ENCODE measurements around the gene TECTA. TPM values are rescaled to one million over a fixed set of nuclear protein-coding genes. Genes with fewer than 3 reads are reported as not detected.

TECTA gene
- total RNA-seq, 1 experiment from 2014 or later, result 1.1 TPM

DNA sequence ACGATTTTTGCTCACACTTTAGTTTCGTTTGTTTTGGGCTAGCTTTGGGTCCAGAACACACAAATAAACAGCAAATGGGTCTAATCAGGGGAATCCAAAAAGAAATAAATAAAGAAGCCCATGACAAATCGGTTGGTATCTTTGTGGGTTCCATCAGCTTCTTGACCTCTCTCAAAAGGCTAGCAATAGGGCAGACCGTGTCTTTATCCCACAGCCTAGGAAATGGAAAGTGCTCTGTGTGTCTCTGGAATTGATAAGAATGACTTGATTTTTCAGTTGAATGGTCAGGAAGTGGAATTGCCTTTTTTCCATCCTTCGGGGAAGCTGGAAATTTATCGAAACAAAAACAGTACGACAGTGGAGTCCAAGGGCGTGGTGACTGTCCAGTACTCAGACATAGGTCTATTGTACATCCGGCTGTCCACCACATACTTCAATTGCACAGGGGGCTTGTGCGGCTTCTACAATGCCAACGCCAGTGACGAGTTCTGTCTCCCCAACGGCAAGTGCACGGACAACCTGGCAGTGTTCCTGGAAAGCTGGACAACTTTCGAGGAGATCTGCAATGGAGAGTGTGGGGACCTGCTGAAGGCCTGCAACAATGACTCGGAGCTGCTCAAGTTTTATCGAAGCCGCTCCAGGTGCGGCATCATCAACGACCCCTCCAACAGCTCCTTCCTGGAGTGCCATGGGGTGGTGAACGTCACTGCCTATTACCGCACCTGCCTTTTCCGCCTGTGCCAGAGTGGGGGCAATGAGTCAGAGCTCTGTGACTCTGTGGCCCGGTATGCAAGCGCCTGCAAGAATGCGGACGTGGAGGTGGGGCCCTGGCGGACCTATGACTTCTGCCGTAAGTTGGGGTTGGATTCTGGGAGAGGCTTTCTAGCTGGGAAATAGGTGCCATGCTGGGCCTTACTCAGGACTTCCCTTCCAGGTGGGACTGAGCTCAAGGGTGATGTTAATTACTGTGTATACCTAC, 28.6 kb downstream of the TECTA start:
- no peaks in the 10 kb centered on the region for H3K4me1 ChIP-seq
- no peaks in the 10 kb centered on the region for H3K9me3 ChIP-seq (replicated peaks)
- no peaks in the 10 kb centered on the region for H3K36me3 ChIP-seq
- no peaks in the 10 kb centered on the region for H3K27me3 ChIP-seq
- no peak overlapping the region for H3K27ac ChIP-seq
- H3K4me3 ChIP-seq, result no peak overlapping the region
- DNase-seq, result no peak

DNA sequence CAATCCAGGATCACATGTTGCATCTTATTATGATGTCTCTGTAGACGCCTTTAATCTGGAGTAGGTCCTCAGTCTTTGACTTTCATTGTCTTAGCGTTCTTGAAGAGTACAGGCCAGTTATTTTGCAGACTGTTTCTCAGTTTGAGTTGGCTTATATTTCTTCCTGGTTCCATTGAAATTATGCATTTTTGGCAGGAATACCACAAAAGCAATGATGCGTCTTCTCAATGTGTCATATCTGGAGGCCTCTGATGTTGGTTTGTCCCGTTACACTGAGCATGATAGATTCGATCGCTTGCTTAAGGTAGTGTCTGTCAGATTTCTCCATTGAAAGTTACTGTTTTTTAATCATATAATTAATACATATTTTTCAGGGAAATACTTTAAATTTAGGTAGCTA, 30.6 kb downstream of the TECTA start:
- H3K27ac ChIP-seq, result no peak overlapping the region
- no peaks in the 10 kb centered on the region for H3K27me3 ChIP-seq
- DNase-seq, result no peak
- no peak overlapping the region for H3K4me3 ChIP-seq
- no peaks in the 10 kb centered on the region for H3K36me3 ChIP-seq
- no peaks in the 10 kb centered on the region for H3K4me1 ChIP-seq
- no peaks in the 10 kb centered on the region for H3K9me3 ChIP-seq (replicated peaks)

DNA sequence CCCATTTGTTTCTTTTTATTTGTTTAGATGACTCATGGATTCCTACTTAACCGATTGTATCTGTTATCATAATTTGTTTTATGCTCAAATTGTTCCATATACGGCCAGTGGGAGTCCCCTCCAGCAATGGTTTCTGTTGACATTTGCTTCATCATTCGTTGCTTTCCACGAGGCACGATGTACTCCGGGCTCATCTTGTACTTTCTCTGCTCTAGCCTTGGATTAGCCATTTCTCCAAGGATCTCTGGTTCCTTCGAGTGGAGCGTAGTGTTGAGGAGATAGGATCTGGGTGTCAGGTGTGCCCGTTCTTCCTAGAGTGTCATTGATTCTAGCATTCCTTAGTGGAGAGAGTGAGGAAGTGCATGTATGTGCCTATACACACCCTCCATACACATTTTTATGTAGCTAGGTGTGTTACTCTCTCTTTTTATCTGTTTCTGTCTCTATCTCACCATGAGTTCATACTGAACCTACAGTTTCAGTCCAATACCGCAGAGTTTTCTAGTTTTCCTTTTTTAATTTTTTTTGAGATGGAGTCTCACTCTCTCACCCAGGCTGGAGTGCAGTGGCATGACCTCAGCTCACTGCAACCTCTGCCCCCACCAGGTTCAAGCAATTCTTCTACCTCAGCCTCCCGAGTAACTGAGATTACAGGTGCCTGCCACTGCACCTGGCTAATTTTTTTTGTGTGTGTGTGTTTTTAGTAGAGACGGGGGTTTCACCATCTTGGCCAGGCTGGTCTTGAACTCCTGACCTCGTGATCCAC, 31.4 kb downstream of the TECTA start:
- Histone ChIP-seq H3K4me1 (no peaks in the 10 kb centered on the region), H3K4me3 (no peak overlapping the region), H3K27ac (no peak overlapping the region), H3K27me3 (no peaks in the 10 kb centered on the region), H3K36me3 (no peaks in the 10 kb centered on the region), H3K9me3 (replicated peaks) (no peaks in the 10 kb centered on the region)
- no peak for DNase-seq

DNA sequence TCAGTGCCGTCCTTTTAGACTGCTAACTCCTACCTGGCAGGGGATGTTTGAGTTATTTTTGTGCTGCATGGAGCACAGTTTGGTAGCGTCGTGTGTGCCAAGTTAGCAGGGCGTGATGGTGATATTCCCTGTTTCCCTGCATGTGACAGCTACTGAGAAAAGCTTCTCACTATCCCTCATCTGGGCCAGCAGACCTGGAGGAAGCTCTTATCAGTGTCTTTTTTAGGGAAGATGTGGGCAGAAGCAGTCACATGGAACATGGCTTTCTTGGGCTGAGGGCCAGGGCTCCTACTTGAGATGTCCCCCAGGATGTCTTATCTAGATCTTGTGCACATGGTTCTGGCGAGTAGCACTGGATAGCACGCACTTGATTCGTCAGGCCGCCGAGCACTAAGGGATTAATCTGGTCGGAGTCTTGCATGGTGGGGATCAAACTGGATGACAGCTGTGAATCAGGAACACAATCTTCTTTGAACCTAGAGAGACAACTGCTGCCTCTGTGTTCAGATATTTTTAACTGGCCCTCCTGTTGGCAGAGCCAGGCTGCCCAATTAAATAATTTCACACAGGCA, 33.8 kb downstream of the TECTA start:
- Histone ChIP-seq H3K9me3 (replicated peaks) (no peaks in the 10 kb centered on the region), H3K4me3 (no peak overlapping the region), H3K36me3 (no peaks in the 10 kb centered on the region), H3K4me1 (no peaks in the 10 kb centered on the region), H3K27ac (no peak overlapping the region), H3K27me3 (no peaks in the 10 kb centered on the region)
- peak; percentile 11 to 30 for DNase-seq

DNA sequence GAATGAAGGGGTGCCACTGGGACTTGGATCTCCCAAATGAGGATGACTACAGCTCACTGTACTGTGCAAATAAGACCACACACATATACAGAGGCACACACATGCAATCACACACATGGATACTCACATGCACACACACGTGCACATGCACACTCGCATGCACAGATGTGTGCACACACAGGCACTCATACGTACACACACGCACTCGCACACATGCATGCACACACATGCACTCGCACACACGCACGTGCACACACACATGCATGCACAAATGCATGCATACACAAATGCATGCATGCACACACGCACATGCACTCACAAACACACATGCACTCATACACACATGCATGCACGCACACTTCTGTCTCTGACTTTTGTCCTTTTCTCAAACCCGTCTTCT, 36.0 kb downstream of the TECTA start:
- Histone ChIP-seq H3K27me3 (no peaks in the 10 kb centered on the region), H3K36me3 (no peaks in the 10 kb centered on the region), H3K9me3 (replicated peaks) (no peaks in the 10 kb centered on the region), H3K4me1 (no peaks in the 10 kb centered on the region), H3K27ac (no peak overlapping the region), H3K4me3 (no peak overlapping the region)
- DNase-seq, result no peak

DNA sequence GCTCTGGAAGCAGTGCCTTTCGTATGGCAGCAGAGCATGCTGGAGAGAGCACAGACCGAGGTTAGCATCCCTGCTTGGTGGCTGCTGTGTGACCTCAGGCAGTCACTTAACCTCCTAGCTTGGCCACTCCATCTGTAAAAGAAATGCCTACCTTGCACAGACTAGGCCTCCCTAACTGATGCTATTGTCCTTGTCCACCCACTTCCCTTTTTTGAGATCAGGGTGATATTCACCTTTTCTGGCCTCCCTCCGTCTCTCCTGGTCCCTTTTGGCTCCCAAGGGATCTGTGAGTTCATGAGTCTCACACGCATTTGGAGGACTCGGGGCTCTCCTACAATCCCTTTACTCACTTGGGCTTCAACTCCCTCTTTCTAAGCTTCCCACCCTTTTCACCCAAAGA, 37.2 kb downstream of the TECTA start:
- no peaks in the 10 kb centered on the region for H3K27me3 ChIP-seq
- H3K4me3 ChIP-seq, result no peak overlapping the region
- H3K36me3 ChIP-seq, result no peaks in the 10 kb centered on the region
- H3K9me3 ChIP-seq (replicated peaks), result no peaks in the 10 kb centered on the region
- no peak for DNase-seq
- H3K4me1 ChIP-seq, result no peaks in the 10 kb centered on the region
- no peak overlapping the region for H3K27ac ChIP-seq

DNA sequence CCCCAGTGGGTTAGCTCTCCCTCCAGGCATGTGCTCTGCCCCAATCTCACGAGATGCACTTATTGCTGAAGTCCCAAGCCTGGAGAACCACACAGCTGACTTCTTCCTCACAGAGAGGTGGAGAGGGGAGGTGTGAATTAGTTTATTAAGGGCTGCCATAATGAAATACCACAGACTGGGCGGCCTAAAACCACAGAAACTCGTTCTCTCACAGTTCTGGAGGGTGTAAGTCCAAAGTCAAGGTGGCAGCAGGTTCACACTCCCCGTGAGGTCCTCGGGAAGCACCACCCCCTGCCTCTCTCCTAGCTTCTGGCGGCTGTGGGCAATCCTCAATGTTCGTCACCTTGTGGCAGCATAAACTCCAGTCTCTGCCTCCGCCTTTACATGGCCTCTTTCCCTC, 39.3 kb downstream of the TECTA start:
- Histone ChIP-seq H3K27ac (no peak overlapping the region), H3K9me3 (replicated peaks) (no peaks in the 10 kb centered on the region), H3K27me3 (no peaks in the 10 kb centered on the region), H3K4me3 (no peak overlapping the region), H3K36me3 (no peaks in the 10 kb centered on the region), H3K4me1 (no peaks in the 10 kb centered on the region)
- no peak for DNase-seq

DNA sequence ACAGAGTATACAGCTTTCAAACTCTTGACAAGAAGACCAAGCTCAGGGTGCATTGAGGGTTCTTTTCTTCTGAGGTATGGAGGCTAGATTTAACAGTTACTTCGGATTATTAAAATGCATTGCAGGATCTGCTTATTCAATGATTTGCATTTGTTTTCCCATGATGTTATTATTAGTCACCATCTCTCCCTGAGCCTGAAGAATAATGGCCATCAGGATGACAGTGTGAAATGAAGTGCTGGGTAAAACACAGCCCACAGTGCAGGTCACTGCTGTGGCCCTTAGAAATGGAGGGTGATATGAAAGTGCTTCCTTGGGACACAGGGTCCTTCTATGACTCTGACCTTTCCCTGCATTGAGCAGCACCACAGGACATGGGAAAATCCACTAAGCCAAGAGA, 40.0 kb downstream of the TECTA start:
- no peak overlapping the region for H3K4me3 ChIP-seq
- no peaks in the 10 kb centered on the region for H3K36me3 ChIP-seq
- no peak overlapping the region for H3K27ac ChIP-seq
- H3K27me3 ChIP-seq, result no peaks in the 10 kb centered on the region
- DNase-seq, result no peak
- H3K9me3 ChIP-seq (replicated peaks), result no peaks in the 10 kb centered on the region
- H3K4me1 ChIP-seq, result no peaks in the 10 kb centered on the region

DNA sequence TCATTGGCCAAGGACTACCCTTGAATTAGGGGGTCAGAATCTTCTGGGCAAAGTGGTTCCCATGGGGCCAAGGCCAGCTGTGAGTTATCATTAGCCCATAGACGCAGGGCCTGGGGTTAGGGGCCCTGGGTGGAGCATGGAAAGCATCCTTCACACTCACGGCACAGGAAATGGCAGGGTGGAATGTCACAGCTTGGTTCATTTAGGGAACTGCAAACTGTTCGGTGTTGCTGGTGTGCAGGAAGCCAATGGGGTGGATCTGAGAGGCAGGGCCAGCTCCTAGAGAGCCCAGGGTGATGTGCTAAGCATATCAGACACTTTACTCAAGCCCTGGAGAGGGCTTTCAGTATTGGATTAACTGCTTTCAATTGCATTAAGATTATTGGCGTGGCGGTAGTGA, 42.9 kb downstream of the TECTA start:
- no peaks in the 10 kb centered on the region for H3K9me3 ChIP-seq (replicated peaks)
- no peaks in the 10 kb centered on the region for H3K4me1 ChIP-seq
- H3K27ac ChIP-seq, result no peak overlapping the region
- no peak for DNase-seq
- no peaks in the 10 kb centered on the region for H3K27me3 ChIP-seq
- no peak overlapping the region for H3K4me3 ChIP-seq
- H3K36me3 ChIP-seq, result no peaks in the 10 kb centered on the region

DNA sequence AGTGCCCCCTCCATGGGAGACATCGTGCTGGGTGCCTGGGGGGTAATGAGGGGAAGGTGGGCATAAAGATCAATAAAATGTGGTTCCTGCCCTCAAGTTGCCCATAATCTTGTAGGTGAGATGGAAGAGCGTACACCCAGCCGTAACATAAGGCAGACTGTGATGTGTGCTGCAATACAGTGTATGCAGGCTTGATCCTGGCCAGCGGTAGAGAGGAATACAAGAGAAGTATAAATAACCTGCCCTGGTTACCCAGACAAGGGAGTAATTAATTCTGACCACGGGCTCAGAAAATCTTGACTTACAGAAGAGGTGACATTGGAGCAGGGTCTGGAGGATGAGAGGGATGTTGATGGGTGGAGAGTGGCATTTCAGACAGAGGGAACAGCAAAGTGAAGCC, 43.7 kb downstream of the TECTA start:
- Histone ChIP-seq H3K4me1 (no peaks in the 10 kb centered on the region), H3K36me3 (no peaks in the 10 kb centered on the region), H3K27ac (no peak overlapping the region), H3K9me3 (replicated peaks) (no peaks in the 10 kb centered on the region), H3K27me3 (no peaks in the 10 kb centered on the region), H3K4me3 (no peak overlapping the region)
- DNase-seq, result no peak

DNA sequence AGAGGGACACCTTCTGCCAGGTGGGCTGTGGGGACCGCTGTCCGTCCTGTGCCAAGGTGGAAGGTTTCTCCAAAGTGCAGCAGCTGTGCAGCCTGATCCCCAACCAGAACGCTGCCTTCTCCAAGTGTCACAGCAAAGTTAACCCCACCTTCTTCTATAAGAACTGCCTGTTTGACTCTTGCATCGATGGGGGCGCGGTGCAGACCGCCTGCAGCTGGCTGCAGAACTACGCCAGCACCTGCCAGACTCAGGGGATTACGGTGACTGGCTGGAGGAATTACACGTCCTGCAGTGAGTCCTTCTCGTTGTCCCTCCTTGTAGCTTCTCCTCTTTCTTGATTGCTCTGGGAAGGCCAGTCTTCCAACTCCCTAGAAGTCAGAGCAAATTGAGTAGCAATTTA, 44.8 kb downstream of the TECTA start:
- DNase-seq, result no peak

DNA sequence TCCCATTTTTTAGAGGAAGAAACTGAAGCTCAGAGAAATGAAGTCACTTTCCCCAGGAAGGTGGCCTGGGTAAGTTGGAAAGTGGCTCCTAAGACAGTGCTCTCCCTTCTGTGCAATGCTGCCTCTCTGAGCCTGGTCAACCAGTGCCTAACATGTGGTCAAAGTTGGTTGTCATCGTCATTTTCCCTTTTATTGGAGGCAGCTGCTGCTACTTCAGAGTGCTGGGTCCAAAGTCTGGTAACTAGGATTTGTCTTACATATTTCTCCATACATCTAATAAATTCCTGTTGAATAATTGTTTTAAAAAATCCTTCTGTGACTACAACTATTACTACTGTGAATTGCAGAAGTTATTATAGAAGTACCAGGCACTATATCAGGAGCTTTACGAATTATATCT, 48.1 kb downstream of the TECTA start:
- Histone ChIP-seq H3K27ac (no peak overlapping the region), H3K4me3 (no peak overlapping the region), H3K9me3 (replicated peaks) (no peaks in the 10 kb centered on the region), H3K36me3 (no peaks in the 10 kb centered on the region), H3K27me3 (no peaks in the 10 kb centered on the region), H3K4me1 (no peaks in the 10 kb centered on the region)
- no peak for DNase-seq

More for the DNA sequence above, 44.8 kb downstream of the TECTA start:
- Histone ChIP-seq H3K36me3 (no peaks in the 10 kb centered on the region), H3K4me1 (no peaks in the 10 kb centered on the region), H3K9me3 (replicated peaks) (no peaks in the 10 kb centered on the region), H3K4me3 (no peak overlapping the region), H3K27me3 (no peaks in the 10 kb centered on the region), H3K27ac (no peak overlapping the region)

DNA sequence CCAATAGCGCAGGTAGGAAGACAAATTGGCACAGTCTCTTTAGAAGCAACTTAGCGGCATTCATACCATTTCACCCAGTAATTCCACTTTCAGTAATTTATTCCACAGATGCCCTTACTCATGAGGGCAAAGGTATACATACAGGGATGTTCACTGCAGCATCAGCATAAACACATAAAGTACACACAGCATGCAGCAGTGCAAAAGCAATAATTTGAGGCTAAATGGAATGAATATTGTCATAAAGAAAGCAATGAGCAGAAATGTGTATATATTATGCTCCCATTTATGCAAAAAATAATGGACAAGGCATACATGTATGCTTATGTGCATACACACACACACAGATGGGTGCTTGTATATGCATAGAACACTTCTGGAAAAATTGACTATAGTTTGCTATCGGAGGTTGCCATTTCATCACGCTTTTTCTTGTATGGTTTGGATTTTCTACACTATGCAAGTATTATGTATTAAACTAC, 50.2 kb downstream of the TECTA start:
- Histone ChIP-seq H3K27ac (no peak overlapping the region), H3K36me3 (no peaks in the 10 kb centered on the region), H3K4me3 (no peak overlapping the region), H3K9me3 (replicated peaks) (no peaks in the 10 kb centered on the region), H3K4me1 (no peaks in the 10 kb centered on the region), H3K27me3 (no peaks in the 10 kb centered on the region)
- no peak for DNase-seq

DNA sequence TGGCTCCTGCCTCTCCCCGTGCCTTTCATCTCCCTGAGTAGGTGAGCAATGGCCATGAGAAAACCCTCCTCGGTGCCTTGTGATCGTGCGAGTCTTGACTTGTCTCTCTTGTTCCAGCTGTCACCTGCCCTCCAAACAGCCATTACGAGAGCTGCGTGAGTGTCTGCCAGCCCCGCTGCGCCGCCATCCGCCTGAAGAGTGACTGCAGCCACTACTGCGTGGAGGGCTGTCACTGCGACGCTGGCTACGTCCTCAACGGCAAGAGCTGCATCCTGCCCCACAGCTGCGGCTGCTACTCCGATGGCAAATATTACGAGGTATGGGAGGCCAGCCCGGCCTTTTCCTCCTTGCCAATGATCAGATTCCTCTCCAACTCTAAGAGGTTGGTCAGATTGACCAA, 51.7 kb downstream of the TECTA start:
- H3K9me3 ChIP-seq (replicated peaks), result no peaks in the 10 kb centered on the region
- no peak overlapping the region for H3K27ac ChIP-seq
- H3K4me1 ChIP-seq, result no peaks in the 10 kb centered on the region
- no peak for DNase-seq
- H3K27me3 ChIP-seq, result no peaks in the 10 kb centered on the region
- H3K36me3 ChIP-seq, result no peaks in the 10 kb centered on the region
- no peak overlapping the region for H3K4me3 ChIP-seq

DNA sequence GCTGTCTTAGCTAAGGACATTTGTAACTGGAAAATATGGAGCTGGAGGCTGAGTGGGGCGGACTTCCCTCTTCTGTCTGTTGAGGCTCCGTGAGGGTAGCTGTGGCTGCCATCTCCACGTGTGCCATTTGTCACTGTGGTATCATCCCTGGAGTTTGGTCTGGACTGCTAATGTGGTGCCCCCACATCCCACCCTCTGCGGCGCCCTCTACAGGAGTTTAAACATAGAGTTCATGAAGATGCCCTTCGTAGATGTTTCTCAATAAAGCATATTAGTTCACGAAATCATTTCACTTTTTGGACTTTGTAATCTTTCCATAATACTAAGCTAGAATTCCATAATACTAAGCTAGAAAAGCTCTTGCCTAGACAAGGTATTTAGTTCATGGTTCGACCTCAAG, 52.4 kb downstream of the TECTA start:
- Histone ChIP-seq H3K9me3 (replicated peaks) (no peaks in the 10 kb centered on the region), H3K4me1 (no peaks in the 10 kb centered on the region), H3K27me3 (no peaks in the 10 kb centered on the region), H3K27ac (no peak overlapping the region), H3K36me3 (no peaks in the 10 kb centered on the region), H3K4me3 (no peak overlapping the region)
- DNase-seq, result no peak

Data from SJCRH30 (cell line).